ENCODE results near the gene GRIK2.
"Not testable (repeated sequence)": the region's sequence is repeated elsewhere in the genome, so short reads cannot be mapped to it uniquely, and the experiment has no call there.

The GRIK2 gene

DNA sequence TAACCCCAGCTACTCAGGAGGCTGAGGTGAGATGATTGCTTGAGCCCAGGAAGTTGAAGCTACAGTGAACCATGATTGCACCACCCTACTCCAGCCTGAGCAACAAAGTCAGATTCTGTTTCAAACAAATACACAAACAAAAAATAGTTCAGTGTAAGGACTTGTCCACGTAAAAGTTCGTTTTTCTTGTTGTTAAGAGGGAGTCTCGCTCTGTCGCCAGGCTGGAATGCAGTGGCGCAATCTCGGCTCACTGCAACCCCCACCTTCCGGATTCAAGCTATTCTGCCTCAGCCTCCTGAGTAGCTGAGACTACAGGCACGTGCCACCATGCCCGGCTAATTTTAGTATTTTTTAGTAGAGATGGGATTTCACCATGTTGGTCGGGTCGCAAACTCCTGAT, 245.4 kb downstream of the GRIK2 start:
- not testable (repeated sequence) for H2AFZ ChIP-seq (ENCODE audit: insufficient read depth, low read length, poor library complexity); H3K9ac ChIP-seq (ENCODE audit: low read length); H3K4ac ChIP-seq (ENCODE audit: low read depth, low read length); H3K4me1 ChIP-seq (ENCODE audit: control insufficient read depth in 1 of 2, insufficient read depth in 2 of 2, low read length in 2 of 2); H2AK5ac ChIP-seq (ENCODE audit: low read length); H3K79me1 ChIP-seq (ENCODE audit: low read length); H3K4me2 ChIP-seq (ENCODE audit: low read length); H2BK5ac ChIP-seq (ENCODE audit: low read depth, low read length, poor library complexity); H4K12ac ChIP-seq (ENCODE audit: low read depth, low read length); H3K18ac ChIP-seq (ENCODE audit: low read length); H2BK12ac ChIP-seq (ENCODE audit: low read length); H3K9me3 ChIP-seq (ENCODE audit: insufficient read depth, low read depth, low read length); H3K27me3 ChIP-seq (ENCODE audit: insufficient read depth, low read length); H3K27ac ChIP-seq (ENCODE audit: low read depth, low read length); H4K91ac ChIP-seq (ENCODE audit: low read depth, low read length); H3K36me3 ChIP-seq (ENCODE audit: control insufficient read depth in 1 of 2, insufficient read depth in 2 of 2, low read length in 2 of 2); H3K79me2 ChIP-seq (ENCODE audit: control insufficient read depth, insufficient read depth, low read length, poor library complexity); H4K8ac ChIP-seq (ENCODE audit: low read depth, low read length); H3K23ac ChIP-seq (ENCODE audit: low read length); H3K4me3 ChIP-seq (ENCODE audit: low read depth, low read length); H2BK120ac ChIP-seq (ENCODE audit: insufficient read depth, low read length, poor library complexity); H3K14ac ChIP-seq (ENCODE audit: low read length)
- no CpG with 5 or more reads among the region's 11 CpGs for WGBS (ENCODE audit: extremely low coverage, insufficient coverage, insufficient read length)
- DNase-seq, result peak; percentile 40 to 48

DNA sequence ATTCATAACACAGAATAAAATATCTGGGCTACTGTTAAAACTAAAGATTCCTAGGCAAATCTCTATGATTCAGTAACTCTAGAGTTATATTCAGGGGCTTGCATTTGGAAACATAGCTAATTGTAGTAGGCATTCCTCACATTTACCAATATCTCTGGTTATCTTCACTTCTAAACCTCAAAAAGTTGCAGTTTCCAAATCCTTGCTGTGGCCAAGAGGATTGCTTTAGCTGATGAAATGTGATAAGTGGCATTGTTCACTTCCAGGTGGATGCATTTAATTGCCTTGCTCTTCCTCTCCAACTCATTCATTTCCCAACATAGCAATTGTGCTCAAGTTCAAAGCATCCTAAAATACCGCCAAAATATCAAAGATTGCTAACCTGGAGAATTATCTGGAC, 246.6 kb downstream of the GRIK2 start:
- Histone ChIP-seq H4K91ac (ENCODE audit: low read depth, low read length) (no peak overlapping the region), H3K4ac (ENCODE audit: low read depth, low read length) (no peak overlapping the region), H2BK120ac (ENCODE audit: insufficient read depth, low read length, poor library complexity) (no peak overlapping the region), H3K79me2 (ENCODE audit: control insufficient read depth, insufficient read depth, low read length, poor library complexity) (no peaks in the 10 kb centered on the region), H2AFZ (ENCODE audit: insufficient read depth, low read length, poor library complexity) (no peak overlapping the region), H2BK12ac (ENCODE audit: low read length) (no peak overlapping the region), H3K4me2 (ENCODE audit: low read length) (no peak overlapping the region), H3K36me3 (ENCODE audit: control insufficient read depth in 1 of 2, insufficient read depth in 2 of 2, low read length in 2 of 2) (no peaks in the 10 kb centered on the region), H3K4me1 (ENCODE audit: control insufficient read depth in 1 of 2, insufficient read depth in 2 of 2, low read length in 2 of 2) (peaks cover 0 to 2% of the 10 kb centered on the region in 2 experiments), H3K27me3 (ENCODE audit: insufficient read depth, low read length) (no peaks in the 10 kb centered on the region), H3K14ac (ENCODE audit: low read length) (no peak overlapping the region), H3K79me1 (ENCODE audit: low read length) (no peaks in the 10 kb centered on the region), H3K9ac (ENCODE audit: low read length) (no peak overlapping the region), H3K9me3 (ENCODE audit: insufficient read depth, low read depth, low read length) (no peaks in the 10 kb centered on the region), H4K8ac (ENCODE audit: low read depth, low read length) (no peak overlapping the region), H2BK5ac (ENCODE audit: low read depth, low read length, poor library complexity) (no peak overlapping the region), H4K12ac (ENCODE audit: low read depth, low read length) (no peak overlapping the region), H3K27ac (ENCODE audit: low read depth, low read length) (no peak overlapping the region), H3K4me3 (ENCODE audit: low read depth, low read length) (no peak overlapping the region), H3K23ac (ENCODE audit: low read length) (no peak overlapping the region), H3K18ac (ENCODE audit: low read length) (no peak overlapping the region), H2AK5ac (ENCODE audit: low read length) (no peak overlapping the region)
- DNase-seq, result peak; percentile 20 to 49
- no CpG with 5 or more reads among the region's 1 CpG for WGBS (ENCODE audit: extremely low coverage, insufficient coverage, insufficient read length)

- Histone ChIP-seq H3K27me3 (ENCODE audit: insufficient read depth, low read length) (no peaks in the 10 kb centered on the region), H3K27ac (ENCODE audit: low read depth, low read length) (no peak overlapping the region), H4K91ac (ENCODE audit: low read depth, low read length) (no peak overlapping the region), H3K9me3 (ENCODE audit: insufficient read depth, low read depth, low read length) (no peaks in the 10 kb centered on the region), H3K79me1 (ENCODE audit: low read length) (no peaks in the 10 kb centered on the region), H2AK5ac (ENCODE audit: low read length) (no peak overlapping the region), H2BK120ac (ENCODE audit: insufficient read depth, low read length, poor library complexity) (no peak overlapping the region), H2BK12ac (ENCODE audit: low read length) (no peak overlapping the region), H3K23ac (ENCODE audit: low read length) (no peak overlapping the region), H3K18ac (ENCODE audit: low read length) (no peak overlapping the region), H3K14ac (ENCODE audit: low read length) (no peak overlapping the region), H3K4me1 (ENCODE audit: control insufficient read depth in 1 of 2, insufficient read depth in 2 of 2, low read length in 2 of 2) (no peaks in the 10 kb centered on the region), H2BK5ac (ENCODE audit: low read depth, low read length, poor library complexity) (no peak overlapping the region), H4K8ac (ENCODE audit: low read depth, low read length) (no peak overlapping the region), H4K12ac (ENCODE audit: low read depth, low read length) (no peak overlapping the region), H3K4ac (ENCODE audit: low read depth, low read length) (no peak overlapping the region), H3K36me3 (ENCODE audit: control insufficient read depth in 1 of 2, insufficient read depth in 2 of 2, low read length in 2 of 2) (no peaks in the 10 kb centered on the region), H3K79me2 (ENCODE audit: control insufficient read depth, insufficient read depth, low read length, poor library complexity) (no peaks in the 10 kb centered on the region), H3K4me2 (ENCODE audit: low read length) (no peak overlapping the region), H2AFZ (ENCODE audit: insufficient read depth, low read length, poor library complexity) (no peak overlapping the region), H3K4me3 (ENCODE audit: low read depth, low read length) (no peak overlapping the region), H3K9ac (ENCODE audit: low read length) (no peak overlapping the region)
- no CpG with 5 or more reads among the region's 2 CpGs for WGBS (ENCODE audit: extremely low coverage, insufficient coverage, insufficient read length)
- no peak for DNase-seq
These were observed 252.3 kb downstream of the GRIK2 start for GRCh38 chr6:101645770-101646169.

GRCh38 chr6:101650402-101651100, 257.0 kb downstream of the GRIK2 start:
- DNase-seq, result no peak
- H3K4me2 ChIP-seq (ENCODE audit: low read length), result no peak overlapping the region
- no peaks in the 10 kb centered on the region for H3K36me3 ChIP-seq (ENCODE audit: control insufficient read depth in 1 of 2, insufficient read depth in 2 of 2, low read length in 2 of 2)
- no peak overlapping the region for H3K14ac ChIP-seq (ENCODE audit: low read length)
- no peak overlapping the region for H3K4me3 ChIP-seq (ENCODE audit: low read depth, low read length)
- no peak overlapping the region for H2BK12ac ChIP-seq (ENCODE audit: low read length)
- H3K79me2 ChIP-seq (ENCODE audit: control insufficient read depth, insufficient read depth, low read length, poor library complexity), result no peaks in the 10 kb centered on the region
- H3K27ac ChIP-seq (ENCODE audit: low read depth, low read length), result no peak overlapping the region
- no peak overlapping the region for H3K9ac ChIP-seq (ENCODE audit: low read length)
- H3K18ac ChIP-seq (ENCODE audit: low read length), result no peak overlapping the region
- no peak overlapping the region for H4K12ac ChIP-seq (ENCODE audit: low read depth, low read length)
- no peaks in the 10 kb centered on the region for H3K4me1 ChIP-seq (ENCODE audit: control insufficient read depth in 1 of 2, insufficient read depth in 2 of 2, low read length in 2 of 2)
- H2AK5ac ChIP-seq (ENCODE audit: low read length), result no peak overlapping the region
- no peak overlapping the region for H4K91ac ChIP-seq (ENCODE audit: low read depth, low read length)
- H3K4ac ChIP-seq (ENCODE audit: low read depth, low read length), result no peak overlapping the region
- no peaks in the 10 kb centered on the region for H3K9me3 ChIP-seq (ENCODE audit: insufficient read depth, low read depth, low read length)
- no peaks in the 10 kb centered on the region for H3K27me3 ChIP-seq (ENCODE audit: insufficient read depth, low read length)
- H2AFZ ChIP-seq (ENCODE audit: insufficient read depth, low read length, poor library complexity), result no peak overlapping the region
- H2BK5ac ChIP-seq (ENCODE audit: low read depth, low read length, poor library complexity), result no peak overlapping the region
- H4K8ac ChIP-seq (ENCODE audit: low read depth, low read length), result no peak overlapping the region
- H2BK120ac ChIP-seq (ENCODE audit: insufficient read depth, low read length, poor library complexity), result no peak overlapping the region
- no peaks in the 10 kb centered on the region for H3K79me1 ChIP-seq (ENCODE audit: low read length)
- no peak overlapping the region for H3K23ac ChIP-seq (ENCODE audit: low read length)
- no CpG with 5 or more reads among the region's 3 CpGs for WGBS (ENCODE audit: extremely low coverage, insufficient coverage, insufficient read length)

All from trophoblast cell (in vitro differentiated cells and primary cell).